C4-2B (cell line): ENCODE measurements around the gene ZNRF1.

Source experiments
- CTCF ChIP-seq: fragments of 450-650 bp; conservative IDR thresholded peaks from 2 replicates; pipeline ENCODE4 v1.5.1; 2017; ENCODE audit warnings: mild to moderate bottlenecking
- ZFX ChIP-seq: fragments of 450-650 bp; IDR thresholded peaks from 2 replicates; pipeline ENCODE4 v1.6.1; 2017

DNA sequence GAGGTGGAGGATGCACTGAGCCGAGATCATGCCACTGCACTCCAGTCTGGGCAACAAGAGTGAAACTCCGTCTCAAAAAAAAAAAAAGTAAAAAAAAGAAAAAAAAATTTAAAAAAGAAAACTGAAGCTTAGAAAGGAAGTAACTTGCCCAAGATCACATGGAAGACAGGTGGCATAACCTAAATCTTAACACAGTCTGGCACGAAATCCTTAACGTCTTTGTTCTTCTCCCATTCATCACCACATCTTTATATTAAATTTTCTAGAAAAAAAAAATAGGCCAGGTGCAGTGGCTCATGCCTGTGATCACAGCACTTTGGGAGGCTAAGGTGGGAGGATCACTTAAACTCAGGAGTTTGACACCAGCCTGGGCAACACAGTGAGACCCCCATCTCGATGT lies 23.2 kb upstream of the ZNRF1 start:
- TF ChIP-seq CTCF (no peak), ZFX (no peak)
